Neural progenitor cell (in vitro differentiated cells): Measurements from ENCODE around the gene CREBBP. TPM values are rescaled to one million over a fixed set of nuclear protein-coding genes. Genes with fewer than 3 reads are reported as not detected.

Experiments used
- DNase-seq: peaks from one replicate; pipeline ENCODE4 v3.0.0-alpha.2; 2016; ENCODE audit warnings: low spot score
- H2AFZ ChIP-seq: fragments of 200-600 bp; sonication (generic); replicated peaks from 2 replicates; pipeline ENCODE4 v1.6.1; 2016; ENCODE audit warnings: antibody characterized with exemption
- H3F3A ChIP-seq: fragments of 200-600 bp; sonication (generic); 2 replicates; pipeline ENCODE4 v1.6.1; 2016; ENCODE audit warnings: antibody characterized with exemption, low read depth
- H3K27ac ChIP-seq: fragments of 200-600 bp; sonication (generic); 2 replicates; pipeline ENCODE4 v1.5.1; 2016; ENCODE audit warnings: mild to moderate bottlenecking
- H3K27me3 ChIP-seq: fragments of 200-600 bp; sonication (generic); 2 replicates; pipeline ENCODE4 v1.6.1; 2016; ENCODE audit warnings: mild to moderate bottlenecking, moderate library complexity
- H3K36me3 ChIP-seq: fragments of 200-600 bp; sonication (generic); 2 replicates; pipeline ENCODE4 v1.5.1; 2016
- H3K4me1 ChIP-seq: fragments of 200-600 bp; sonication (generic); 2 replicates; pipeline ENCODE4 v1.6.1; 2016; ENCODE audit warnings: mixed run types
- H3K4me2 ChIP-seq: fragments of 200-600 bp; sonication (generic); 2 replicates; pipeline ENCODE4 v1.6.1; 2016
- H3K4me3 ChIP-seq: fragments of 200-600 bp; sonication (generic); 2 replicates; pipeline ENCODE4 v1.5.1; 2016
- H3K79me2 ChIP-seq: fragments of 200-600 bp; sonication (generic); 2 replicates; pipeline ENCODE4 v1.6.1; 2016; ENCODE audit warnings: low read depth
- H3K9ac ChIP-seq: fragments of 200-600 bp; sonication (generic); 2 replicates; pipeline ENCODE4 v1.6.1; 2016
- H3K9me3 ChIP-seq: fragments of 200-600 bp; sonication (generic); 2 replicates; pipeline ENCODE4 v1.5.1; 2016; ENCODE audit warnings: low read depth
- H4K20me1 ChIP-seq: fragments of 200-600 bp; sonication (generic); 2 replicates; pipeline ENCODE4 v1.6.1; 2016; ENCODE audit warnings: low read depth
- H3K27ac Mint-ChIP-seq: 3 replicates; pipeline ENCODE4 v1.8.0; 2021; ENCODE audit warnings: mixed read lengths
- H3K27me3 Mint-ChIP-seq: 2 replicates; pipeline ENCODE4 v1.8.0; 2022; ENCODE audit warnings: low read depth, mild to moderate bottlenecking, inconsistent platforms, moderate library complexity, mixed read lengths; ENCODE audit not compliant: insufficient read depth
- H3K36me3 Mint-ChIP-seq: 3 replicates; pipeline ENCODE4 v1.8.0; 2021; ENCODE audit warnings: mixed read lengths
- H3K4me1 Mint-ChIP-seq: 3 replicates; pipeline ENCODE4 v1.8.0; 2021; ENCODE audit warnings: mixed read lengths
- H3K4me3 Mint-ChIP-seq: 3 replicates; pipeline ENCODE4 v1.8.0; 2021; ENCODE audit warnings: mild to moderate bottlenecking, moderate library complexity, mixed read lengths
- H3K9me3 Mint-ChIP-seq: 3 replicates; pipeline ENCODE4 v1.8.0; 2020; ENCODE audit warnings: mixed read lengths
- EZH2 ChIP-seq: fragments of 200-600 bp; sonication (generic); IDR thresholded peaks from 2 replicates; pipeline ENCODE4 v1.6.1; 2017; ENCODE audit warnings: antibody characterized with exemption, mild to moderate bottlenecking, moderate library complexity
- EZH2phosphoT487 ChIP-seq: fragments of 200-600 bp; sonication (generic); IDR thresholded peaks from 2 replicates; pipeline ENCODE4 v1.6.1; 2017; ENCODE audit warnings: antibody characterized with exemption
- total RNA-seq: library from RNA; depleted of rRNA; stranded (reverse); fragments of >200 nt; gene quantifications from 2 replicates; pipeline ENCODE4 v1.2.3, GENCODE V29; 2015; ENCODE audit warnings: low replicate concordance
- TF ChIP-seq, protein P1 (sequence below): fragments of 200-600 bp; sonication (generic); IDR thresholded peaks from 2 replicates; pipeline ENCODE4 v1.5.1; 2017; ENCODE audit warnings: antibody characterized with exemption, mild to moderate bottlenecking

Gene CREBBP
- total RNA-seq, 1 donor from 2014 or later, result 60.6 TPM

DNA sequence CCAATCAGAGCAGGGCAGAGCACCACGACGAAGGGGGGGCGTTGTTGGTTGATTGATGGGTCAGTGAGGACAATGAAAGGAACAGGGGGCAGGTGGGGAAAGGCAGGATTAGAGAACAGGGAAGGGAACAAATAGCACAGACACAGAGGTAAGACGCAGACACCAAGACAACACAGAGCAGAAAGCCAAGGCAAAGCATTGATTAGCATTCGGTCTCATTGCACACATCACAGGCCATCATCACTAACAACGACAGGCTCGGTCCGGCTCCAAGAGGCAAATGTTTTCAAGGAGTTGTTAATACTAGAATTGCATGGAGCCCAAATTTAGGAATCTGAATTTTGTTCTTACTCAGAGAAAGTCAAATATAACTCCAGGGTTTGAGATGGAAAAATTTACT, 128.6 kb downstream of the CREBBP start:
- Mint-ChIP-seq H3K4me1 (no peaks in the 10 kb centered on the region), H3K36me3 (peaks cover 53% of the 10 kb centered on the region), H3K9me3 (no peaks in the 10 kb centered on the region), H3K27me3 (peaks cover 2% of the 10 kb centered on the region), H3K27ac (no peak overlapping the region), H3K4me3 (no peak overlapping the region)
- DNase-seq, result no peak
- no peak overlapping the region for H3K4me2 ChIP-seq
- H3K9ac ChIP-seq, result no peak overlapping the region
- H3K27ac ChIP-seq, result no peak overlapping the region
- H3K4me3 ChIP-seq, result no peak overlapping the region
- H3K27me3 ChIP-seq, result no peaks in the 10 kb centered on the region
- peaks cover 12% of the 10 kb centered on the region for H3K36me3 ChIP-seq
- H2AFZ ChIP-seq, result no peak overlapping the region
- H3K4me1 ChIP-seq, result no peaks in the 10 kb centered on the region
- peaks cover 18% of the 10 kb centered on the region for H4K20me1 ChIP-seq
- peaks cover 6% of the 10 kb centered on the region for H3K79me2 ChIP-seq
- TF ChIP-seq EZH2 (no peak), EZH2phosphoT487 (no peak)
- TF ChIP-seq, protein P1, sequence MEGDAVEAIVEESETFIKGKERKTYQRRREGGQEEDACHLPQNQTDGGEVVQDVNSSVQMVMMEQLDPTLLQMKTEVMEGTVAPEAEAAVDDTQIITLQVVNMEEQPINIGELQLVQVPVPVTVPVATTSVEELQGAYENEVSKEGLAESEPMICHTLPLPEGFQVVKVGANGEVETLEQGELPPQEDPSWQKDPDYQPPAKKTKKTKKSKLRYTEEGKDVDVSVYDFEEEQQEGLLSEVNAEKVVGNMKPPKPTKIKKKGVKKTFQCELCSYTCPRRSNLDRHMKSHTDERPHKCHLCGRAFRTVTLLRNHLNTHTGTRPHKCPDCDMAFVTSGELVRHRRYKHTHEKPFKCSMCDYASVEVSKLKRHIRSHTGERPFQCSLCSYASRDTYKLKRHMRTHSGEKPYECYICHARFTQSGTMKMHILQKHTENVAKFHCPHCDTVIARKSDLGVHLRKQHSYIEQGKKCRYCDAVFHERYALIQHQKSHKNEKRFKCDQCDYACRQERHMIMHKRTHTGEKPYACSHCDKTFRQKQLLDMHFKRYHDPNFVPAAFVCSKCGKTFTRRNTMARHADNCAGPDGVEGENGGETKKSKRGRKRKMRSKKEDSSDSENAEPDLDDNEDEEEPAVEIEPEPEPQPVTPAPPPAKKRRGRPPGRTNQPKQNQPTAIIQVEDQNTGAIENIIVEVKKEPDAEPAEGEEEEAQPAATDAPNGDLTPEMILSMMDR, result no peak
- H3F3A ChIP-seq, result no peaks in the 10 kb centered on the region
- no peaks in the 10 kb centered on the region for H3K9me3 ChIP-seq

DNA sequence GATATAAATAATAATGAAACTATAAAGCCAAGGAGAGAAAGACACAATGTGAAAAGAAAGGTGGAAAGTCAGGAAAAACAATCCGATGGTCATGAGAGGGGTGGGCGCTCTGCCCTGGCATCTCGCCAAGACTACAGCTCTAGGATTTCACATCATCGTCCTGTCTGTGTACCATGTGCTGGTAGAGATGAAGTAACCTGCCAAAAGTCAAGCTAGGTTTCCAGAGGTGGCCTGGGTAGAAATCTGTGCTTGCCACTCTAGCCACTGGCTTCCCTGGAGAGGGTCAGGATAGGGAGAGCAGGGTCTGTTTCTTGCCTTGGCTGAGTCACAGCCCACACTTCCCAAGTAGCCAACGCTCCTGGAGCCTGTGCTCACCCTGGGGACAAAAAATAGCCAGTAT, 132.2 kb downstream of the CREBBP start:
- Mint-ChIP-seq H3K27me3 (peaks cover 3% of the 10 kb centered on the region), H3K4me3 (no peak overlapping the region), H3K27ac (no peak overlapping the region), H3K9me3 (no peaks in the 10 kb centered on the region), H3K36me3 (peaks cover 61% of the 10 kb centered on the region), H3K4me1 (no peaks in the 10 kb centered on the region)
- Histone ChIP-seq H2AFZ (no peak overlapping the region), H3K9ac (no peak overlapping the region), H4K20me1 (peaks cover 23% of the 10 kb centered on the region), H3K36me3 (peaks cover 5% of the 10 kb centered on the region), H3F3A (peaks cover 2% of the 10 kb centered on the region), H3K27ac (no peak overlapping the region), H3K79me2 (peaks cover 6% of the 10 kb centered on the region), H3K4me3 (no peak overlapping the region), H3K27me3 (no peaks in the 10 kb centered on the region), H3K9me3 (no peaks in the 10 kb centered on the region), H3K4me1 (no peaks in the 10 kb centered on the region), H3K4me2 (no peak overlapping the region)
- TF ChIP-seq EZH2 (no peak), EZH2phosphoT487 (no peak)
- TF ChIP-seq, protein P1, result no peak
- DNase-seq, result no peak

DNA sequence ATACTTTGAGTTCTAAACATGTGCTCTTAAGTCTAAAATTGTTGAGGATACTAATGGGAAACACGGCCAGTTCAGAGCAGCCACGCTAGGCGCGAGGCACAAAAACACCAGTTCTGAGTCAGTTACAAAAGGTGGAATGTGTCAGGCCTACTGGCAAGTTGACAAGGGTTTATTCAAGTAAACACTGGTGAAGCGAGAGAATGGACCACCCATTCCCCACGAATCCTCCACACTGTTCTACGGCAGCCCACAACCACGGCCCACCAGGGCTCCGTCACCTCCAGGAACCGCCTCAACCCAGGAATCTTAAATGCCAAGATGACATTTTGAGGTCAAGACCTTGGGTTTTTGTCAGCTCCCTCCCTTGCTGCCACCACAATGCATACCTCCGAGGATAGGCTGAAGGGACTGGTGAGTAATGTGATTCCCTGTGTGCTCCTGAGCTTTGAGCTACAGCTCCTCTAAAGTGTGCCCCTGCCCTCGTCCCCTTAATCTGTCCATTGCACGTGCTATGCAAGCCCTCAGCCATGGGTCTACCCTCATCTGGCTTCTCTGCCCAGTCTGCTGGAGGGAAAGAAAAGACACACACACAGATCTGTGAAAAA, 134.7 kb downstream of the CREBBP start:
- H2AFZ ChIP-seq, result no peak overlapping the region
- no peaks in the 10 kb centered on the region for H3K9me3 ChIP-seq
- peaks cover 21% of the 10 kb centered on the region for H4K20me1 ChIP-seq
- H3K4me3 Mint-ChIP-seq, result no peak overlapping the region
- H3K36me3 Mint-ChIP-seq, result peaks cover 55% of the 10 kb centered on the region
- no peak overlapping the region for H3K4me3 ChIP-seq
- H3K27ac Mint-ChIP-seq, result no peak overlapping the region
- no peak overlapping the region for H3K27ac ChIP-seq
- no peaks in the 10 kb centered on the region for H3K9me3 Mint-ChIP-seq
- peaks cover 5% of the 10 kb centered on the region for H3F3A ChIP-seq
- no peak overlapping the region for H3K9ac ChIP-seq
- H3K4me2 ChIP-seq, result no peak overlapping the region
- no peaks in the 10 kb centered on the region for H3K4me1 ChIP-seq
- H3K36me3 ChIP-seq, result peaks cover 5% of the 10 kb centered on the region
- TF ChIP-seq EZH2, result no peak
- no peak for TF ChIP-seq EZH2phosphoT487
- TF ChIP-seq, protein P1, result no peak
- no peaks in the 10 kb centered on the region for H3K4me1 Mint-ChIP-seq
- DNase-seq, result no peak
- peaks cover 3% of the 10 kb centered on the region for H3K27me3 Mint-ChIP-seq
- no peaks in the 10 kb centered on the region for H3K27me3 ChIP-seq
- peaks cover 6% of the 10 kb centered on the region for H3K79me2 ChIP-seq
